Mammary epithelial cell (primary cell): ENCODE results near the gene ZNF117.

Experiments
- EZH2 ChIP-seq: IDR thresholded peaks from 2 replicates; pipeline ENCODE4 v1.6.1; 2012; ENCODE audit warnings: low read length, inconsistent platforms, borderline replicate concordance
- TF ChIP-seq, protein P1 (sequence below), 2 donors: IDR thresholded peaks in 1 of 2; conservative IDR thresholded peaks in 1 of 2; 2 replicates each; pipeline ENCODE4 v1.5.1; 2011 to 2012; ENCODE audit warnings: inconsistent platforms in 2 of 2, low read length in 2 of 2, mild to moderate bottlenecking in 2 of 2, control low read depth in 1 of 2, low read depth in 1 of 2; ENCODE audit not compliant: insufficient read depth in 1 of 2; ENCODE audit errors: extremely low read depth in 1 of 2

DNA sequence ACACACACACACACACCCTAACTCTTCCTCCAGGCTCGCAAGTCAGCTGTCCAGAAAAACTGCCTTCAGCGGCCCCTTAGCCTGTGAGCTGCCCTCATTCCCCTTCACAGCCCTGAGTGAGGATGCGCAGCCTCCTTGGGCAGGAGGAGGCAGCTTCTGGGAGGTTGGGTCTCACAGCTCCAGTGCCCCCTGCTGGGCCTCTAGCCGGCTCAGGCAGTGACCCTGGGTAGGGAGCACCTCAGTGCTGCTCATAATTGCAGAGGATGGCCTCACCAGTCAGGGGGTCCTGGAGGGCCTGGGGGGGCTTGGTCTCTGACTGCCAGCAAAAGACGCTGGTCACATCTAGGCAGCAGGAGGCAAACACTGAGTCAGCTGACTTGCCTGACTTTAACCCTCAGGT, 44.1 kb downstream of the ZNF117 start:
- TF ChIP-seq, protein P1, sequence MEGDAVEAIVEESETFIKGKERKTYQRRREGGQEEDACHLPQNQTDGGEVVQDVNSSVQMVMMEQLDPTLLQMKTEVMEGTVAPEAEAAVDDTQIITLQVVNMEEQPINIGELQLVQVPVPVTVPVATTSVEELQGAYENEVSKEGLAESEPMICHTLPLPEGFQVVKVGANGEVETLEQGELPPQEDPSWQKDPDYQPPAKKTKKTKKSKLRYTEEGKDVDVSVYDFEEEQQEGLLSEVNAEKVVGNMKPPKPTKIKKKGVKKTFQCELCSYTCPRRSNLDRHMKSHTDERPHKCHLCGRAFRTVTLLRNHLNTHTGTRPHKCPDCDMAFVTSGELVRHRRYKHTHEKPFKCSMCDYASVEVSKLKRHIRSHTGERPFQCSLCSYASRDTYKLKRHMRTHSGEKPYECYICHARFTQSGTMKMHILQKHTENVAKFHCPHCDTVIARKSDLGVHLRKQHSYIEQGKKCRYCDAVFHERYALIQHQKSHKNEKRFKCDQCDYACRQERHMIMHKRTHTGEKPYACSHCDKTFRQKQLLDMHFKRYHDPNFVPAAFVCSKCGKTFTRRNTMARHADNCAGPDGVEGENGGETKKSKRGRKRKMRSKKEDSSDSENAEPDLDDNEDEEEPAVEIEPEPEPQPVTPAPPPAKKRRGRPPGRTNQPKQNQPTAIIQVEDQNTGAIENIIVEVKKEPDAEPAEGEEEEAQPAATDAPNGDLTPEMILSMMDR (conservative IDR thresholded peaks at IDR 0.05 in 1 of 2, IDR thresholded peaks at IDR 0.05 in 1 of 2; ENCODE audit: extremely low read depth in 1 of 2, insufficient read depth in 1 of 2, low read depth in 1 of 2, low read length in 2 of 2): peak in 1 of 2 donors; percentile 36
- no peak for TF ChIP-seq EZH2
